K562 (cell line): Measurements from ENCODE around the gene SCAMP5. TPM values are rescaled to one million over a fixed set of nuclear protein-coding genes. Genes with fewer than 3 reads are reported as not detected.

Experiments
- ARID3B ChIP-seq: fragments of 250-450 bp; sonication (Bioruptor Pico); IDR thresholded peaks from 2 replicates; pipeline ENCODE4 v1.4.0; 2020; ENCODE audit warnings: borderline replicate concordance
- ATF4 ChIP-seq: fragments of 450-650 bp; formaldehyde crosslinking; IDR thresholded peaks from 2 replicates; pipeline ENCODE4 v1.4.0; 2022; ENCODE audit warnings: mild to moderate bottlenecking, moderate library complexity
- CBX3 ChIP-seq, 2 experiments: IDR thresholded peaks; 1 replicate in 1 of 2; 2 replicates in 1 of 2; pipeline ENCODE4 v1.6.1; 2012; ENCODE audit warnings: inconsistent platforms in 2 of 2, low read length in 2 of 2, borderline replicate concordance in 1 of 2, control low read depth in 1 of 2
- DACH1 ChIP-seq: fragments of 450-650 bp; IDR thresholded peaks from 2 replicates; pipeline ENCODE4 v1.6.1; 2018; ENCODE audit not compliant: partially characterized antibody
- ETV1 ChIP-seq: fragments of 450-650 bp; conservative IDR thresholded peaks from 2 replicates; pipeline ENCODE4 v1.6.1; 2016; ENCODE audit warnings: missing genetic modification characterization, control low read depth, low read depth, missing compliant biosample characterization
- GTF2A2 ChIP-seq: IDR thresholded peaks from 2 replicates; pipeline ENCODE4 v1.6.1; 2016; ENCODE audit warnings: mild to moderate bottlenecking, missing genetic modification characterization, missing compliant biosample characterization
- JUN ChIP-seq, 2 experiments: sonication (generic) in 1 of 2; formaldehyde crosslinking in 1 of 2; IDR thresholded peaks; 2 replicates each; pipeline versions ENCODE4 v1.6.1 to v1.8.0; 2012 to 2022; ENCODE audit warnings: borderline replicate concordance in 2 of 2, mild to moderate bottlenecking in 2 of 2, improper control_type of control experiment in 1 of 2, low read depth in 1 of 2, low read length in 1 of 2, missing genetic modification reagents in 1 of 2
- JUNB ChIP-seq: fragments of 450-650 bp; formaldehyde crosslinking; conservative IDR thresholded peaks from 2 replicates; pipeline ENCODE4 v1.4.0; 2020; ENCODE audit warnings: mild to moderate bottlenecking
- KDM2B ChIP-seq: fragments of 250-450 bp; sonication (Bioruptor Pico); IDR thresholded peaks from 2 replicates; pipeline ENCODE4 v1.8.0; 2021; ENCODE audit warnings: mild to moderate bottlenecking, moderate library complexity
- NCOR1 ChIP-seq: fragments of 450-650 bp; IDR thresholded peaks from 2 replicates; pipeline ENCODE4 v1.6.1; 2016; ENCODE audit warnings: mild to moderate bottlenecking, moderate library complexity
- NR2C1 ChIP-seq, 2 experiments: fragments of 450-650 bp; IDR thresholded peaks; 2 replicates each; pipeline ENCODE4 v1.6.1; 2017; ENCODE audit warnings: mild to moderate bottlenecking in 2 of 2, antibody characterized with exemption in 1 of 2, inconsistent platforms in 1 of 2, missing compliant biosample characterization in 1 of 2, missing genetic modification characterization in 1 of 2
- NR3C1 ChIP-seq: sonication (generic); formaldehyde crosslinking; IDR thresholded peaks from 2 replicates; pipeline ENCODE4 v1.8.1; 2022; ENCODE audit warnings: missing genetic modification reagents
- NRF1 ChIP-seq, 2 experiments: fragments of 450-650 bp; IDR thresholded peaks in 1 of 2; conservative IDR thresholded peaks in 1 of 2; 2 replicates each; pipeline ENCODE4 v1.6.1; 2014; ENCODE audit warnings: mild to moderate bottlenecking in 2 of 2
- RAD21 ChIP-seq, 2 experiments: fragments of 250-450 bp in 1 of 2; fragments of 450-650 bp in 1 of 2; sonication (Bioruptor Pico) in 1 of 2; formaldehyde crosslinking in 1 of 2; IDR thresholded peaks in 1 of 2; conservative IDR thresholded peaks in 1 of 2; 2 replicates each; pipeline versions ENCODE4 v1.4.0 to v1.8.0; 2020 to 2022; ENCODE audit warnings: mild to moderate bottlenecking in 2 of 2, moderate library complexity in 1 of 2
- SOX6 ChIP-seq: fragments of 450-650 bp; IDR thresholded peaks from 2 replicates; pipeline ENCODE4 v1.6.1; 2014; ENCODE audit warnings: mild to moderate bottlenecking
- TAF9B ChIP-seq: fragments of 450-650 bp; IDR thresholded peaks from 2 replicates; pipeline ENCODE4 v1.6.1; 2018; ENCODE audit warnings: mild to moderate bottlenecking; ENCODE audit not compliant: partially characterized antibody
- XRCC3 ChIP-seq: fragments of 450-650 bp; IDR thresholded peaks from 2 replicates; pipeline ENCODE4 v1.6.1; 2017; ENCODE audit warnings: mild to moderate bottlenecking, moderate library complexity
- ZMIZ1 ChIP-seq, 2 experiments: fragments of 150-350 bp in 1 of 2; IDR thresholded peaks; 2 replicates each; pipeline ENCODE4 v1.6.1; 2012 to 2016; ENCODE audit warnings: low read depth in 2 of 2, low read length in 2 of 2, mild to moderate bottlenecking in 1 of 2, moderate library complexity in 1 of 2
- ZNF354B ChIP-seq: fragments of 250-450 bp; sonication (Bioruptor Pico); IDR thresholded peaks from 2 replicates; pipeline ENCODE4 v1.4.0; 2020
- ZNF445 ChIP-seq: fragments of 250-450 bp; sonication (Bioruptor Pico); IDR thresholded peaks from 2 replicates; pipeline ENCODE4 v1.4.0; 2020; ENCODE audit warnings: low read depth, mild to moderate bottlenecking, moderate library complexity
- ZNF766 ChIP-seq: fragments of 200-800 bp; sonication (Bioruptor generic); conservative IDR thresholded peaks from 2 replicates; pipeline ENCODE4 v1.6.1; 2016; ENCODE audit warnings: missing genetic modification characterization, missing compliant biosample characterization
- polyA plus RNA-seq, 8 experiments: library from polyadenylated mRNA; depleted of rRNA in 4 of 8; stranded (reverse) in 5 of 8; unstranded in 3 of 8; fragments of >200 nt; fragmentation: Nextera tagmentation in 2 of 8; fragmentation: Illumina TruSeq in 1 of 8; extraction: Ambion mirVana in 2 of 8; extraction: Trizol in 1 of 8; gene quantifications; 2 replicates each; pipeline versions ENCODE4 v1.2.1 to v1.2.3, GENCODE V29; 2011 to 2014; ENCODE audit warnings: inconsistent platforms in 1 of 8, missing spikeins in 1 of 8
- total RNA-seq, 7 experiments: library from RNA; depleted of rRNA in 6 of 7; stranded (reverse); fragments of >200 nt in 6 of 7; fragmentation: Illumina TruSeq in 2 of 7; extraction: Trizol in 2 of 7; gene quantifications; 2 replicates each; pipeline versions ENCODE4 v1.2.1 to v1.2.3, GENCODE V29; 2011 to 2021; ENCODE audit warnings: low replicate concordance in 1 of 7

The SCAMP5 gene
- total and polyA plus RNA-seq, 9 of the 15 experiments (the other 6 are each of a cell fraction or from before 2014, with no cell fraction given): 0.09 to 0.29 (median 0.19) TPM; not detected in 5

GRCh38 chr15:74954515-74954914, 40.8 kb upstream of the SCAMP5 start (continued):
- no peak for TF ChIP-seq KDM2B (CRISPR knock-in tag)
- TF ChIP-seq ARID3B: no peak
- TF ChIP-seq TAF9B: peak; percentile 85
- TF ChIP-seq RAD21 (CRISPR knock-in tag; conservative IDR thresholded peaks at IDR 0.05 in 1 of 2, IDR thresholded peaks at IDR 0.05 in 1 of 2): no peak
- TF ChIP-seq CBX3 (IDR thresholded peaks at IDR 0.05; ENCODE audit: borderline replicate concordance in 1 of 2, low read length in 2 of 2): peak in 1 of 2 experiments; percentile 90; a peak in 2 of 3 replicates
- no peak for TF ChIP-seq XRCC3
- TF ChIP-seq JUNB (CRISPR knock-in tag): no peak
- TF ChIP-seq DACH1: peak; percentile 95
- 0 out of 2 replicates have a peak, but pooled peaks have one; percentile 19 for TF ChIP-seq ZNF445
- peak; percentile 94 for TF ChIP-seq ZNF766
- TF ChIP-seq SOX6: peak; percentile 97
- TF ChIP-seq ZNF354B: no peak
- no peak for TF ChIP-seq NR3C1 (CRISPR knock-in tag)
- TF ChIP-seq ZMIZ1 (IDR thresholded peaks at IDR 0.05; ENCODE audit: low read depth in 2 of 2, low read length in 2 of 2): peak in 1 of 2 experiments; percentile 97; a peak in 2 of 4 replicates
- peak; percentile 63; the same call in 1 of the 2 replicates for TF ChIP-seq ATF4 (CRISPR knock-in tag)
- peak; percentile 27 to 38; a peak in 1 of 4 replicates for TF ChIP-seq NRF1 (conservative IDR thresholded peaks at IDR 0.05 in 1 of 2, IDR thresholded peaks at IDR 0.05 in 1 of 2)
- TF ChIP-seq GTF2A2 (tag): no peak
- TF ChIP-seq JUN (IDR thresholded peaks at IDR 0.05; ENCODE audit: borderline replicate concordance, low read depth, low read length): peak; percentile 85
- no peak for TF ChIP-seq JUN (CRISPR knock-in tag; IDR thresholded peaks at IDR 0.05; ENCODE audit: borderline replicate concordance)
- 0 out of 2 replicates have a peak, but pooled peaks have one; percentile 71 for TF ChIP-seq ETV1 (tag)
- peak; percentile 98 for TF ChIP-seq NCOR1
- TF ChIP-seq NR2C1 (IDR thresholded peaks at IDR 0.05): no peak; the same call in 1 of the 2 replicates
- peak; percentile 79 for TF ChIP-seq NR2C1 (tag; IDR thresholded peaks at IDR 0.05)
